ENCODE data around the gene SCFD2.

Gene SCFD2

GRCh38 chr4:52873861-52874343, 492.0 kb downstream of the SCFD2 start:
- no peaks in the 10 kb centered on the region for H3K9me3 ChIP-seq
- TF ChIP-seq, protein P1, sequence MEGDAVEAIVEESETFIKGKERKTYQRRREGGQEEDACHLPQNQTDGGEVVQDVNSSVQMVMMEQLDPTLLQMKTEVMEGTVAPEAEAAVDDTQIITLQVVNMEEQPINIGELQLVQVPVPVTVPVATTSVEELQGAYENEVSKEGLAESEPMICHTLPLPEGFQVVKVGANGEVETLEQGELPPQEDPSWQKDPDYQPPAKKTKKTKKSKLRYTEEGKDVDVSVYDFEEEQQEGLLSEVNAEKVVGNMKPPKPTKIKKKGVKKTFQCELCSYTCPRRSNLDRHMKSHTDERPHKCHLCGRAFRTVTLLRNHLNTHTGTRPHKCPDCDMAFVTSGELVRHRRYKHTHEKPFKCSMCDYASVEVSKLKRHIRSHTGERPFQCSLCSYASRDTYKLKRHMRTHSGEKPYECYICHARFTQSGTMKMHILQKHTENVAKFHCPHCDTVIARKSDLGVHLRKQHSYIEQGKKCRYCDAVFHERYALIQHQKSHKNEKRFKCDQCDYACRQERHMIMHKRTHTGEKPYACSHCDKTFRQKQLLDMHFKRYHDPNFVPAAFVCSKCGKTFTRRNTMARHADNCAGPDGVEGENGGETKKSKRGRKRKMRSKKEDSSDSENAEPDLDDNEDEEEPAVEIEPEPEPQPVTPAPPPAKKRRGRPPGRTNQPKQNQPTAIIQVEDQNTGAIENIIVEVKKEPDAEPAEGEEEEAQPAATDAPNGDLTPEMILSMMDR (IDR thresholded peaks at IDR 0.05; ENCODE audit: low read depth, low read length): no peak
- no peaks in the 10 kb centered on the region for H3K36me3 ChIP-seq
- H3K4me3 ChIP-seq (ENCODE audit: low read depth, low read length): no peak overlapping the region
- H3K27me3 ChIP-seq: no peaks in the 10 kb centered on the region
- no peak for DNase-seq
- H3K4me1 ChIP-seq: peaks cover 23% of the 10 kb centered on the region

GRCh38 chr4:52873191-52873590, 492.7 kb downstream of the SCFD2 start:
- Histone ChIP-seq H3K4me1 (peaks cover 29% of the 10 kb centered on the region), H3K9me3 (no peaks in the 10 kb centered on the region), H3K4me3 (ENCODE audit: low read depth, low read length) (no peak overlapping the region), H3K36me3 (no peaks in the 10 kb centered on the region), H3K27me3 (no peaks in the 10 kb centered on the region)
- TF ChIP-seq, protein P1 (IDR thresholded peaks at IDR 0.05; ENCODE audit: low read depth, low read length): no peak
- no peak for DNase-seq

DNA sequence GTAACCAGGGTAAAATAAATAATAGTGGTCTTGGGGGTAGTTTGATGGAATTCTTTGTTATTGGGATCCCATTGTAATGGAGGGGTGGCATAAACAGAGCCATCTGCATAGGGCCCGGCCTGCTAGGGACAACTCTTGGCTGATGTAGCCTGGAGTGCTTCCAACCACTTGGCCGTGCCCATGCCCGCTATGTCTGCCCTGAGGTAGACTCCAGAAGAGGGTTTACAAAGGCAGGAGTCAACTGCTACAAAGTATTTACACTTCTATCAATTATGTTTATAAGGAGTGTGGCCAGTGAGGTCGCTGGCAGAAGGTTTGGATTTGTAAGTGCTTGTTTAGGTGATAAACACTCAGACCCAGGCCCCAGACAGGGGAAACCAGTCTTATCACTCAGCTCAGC, 495.6 kb downstream of the SCFD2 start:
- Histone ChIP-seq H3K27me3 (no peaks in the 10 kb centered on the region), H3K9me3 (no peaks in the 10 kb centered on the region), H3K36me3 (peaks cover 24% of the 10 kb centered on the region), H3K4me1 (peaks cover 56% of the 10 kb centered on the region), H3K4me3 (ENCODE audit: low read depth, low read length) (peak overlapping the region; percentile 5; the same call in 1 of the 2 replicates)
- DNase-seq: peak; percentile 35
- TF ChIP-seq, protein P1 (IDR thresholded peaks at IDR 0.05; ENCODE audit: low read depth, low read length): no peak

DNA sequence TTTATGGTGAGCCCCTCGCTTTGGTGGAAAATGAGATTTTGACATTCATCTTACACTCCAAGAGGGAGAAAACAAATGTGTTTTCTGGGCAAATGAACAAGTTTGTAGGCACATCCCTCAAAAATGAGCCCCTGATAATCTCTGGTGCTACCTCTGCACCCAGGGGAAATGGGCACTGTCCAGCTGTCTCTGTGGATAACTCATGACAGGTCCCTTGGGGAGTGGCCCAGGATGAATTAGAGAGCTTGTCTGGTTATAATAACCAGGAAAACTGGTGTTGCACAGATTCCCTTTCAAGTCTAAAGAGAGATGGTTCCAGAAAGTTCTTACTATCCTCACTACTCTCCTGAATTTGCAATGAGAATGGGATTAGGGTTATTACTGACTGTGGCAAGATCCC, 496.2 kb downstream of the SCFD2 start:
- peaks cover 26% of the 10 kb centered on the region for H3K36me3 ChIP-seq
- peaks cover 58% of the 10 kb centered on the region for H3K4me1 ChIP-seq
- H3K9me3 ChIP-seq: no peaks in the 10 kb centered on the region
- no peaks in the 10 kb centered on the region for H3K27me3 ChIP-seq
- DNase-seq: peak; percentile 79
- H3K4me3 ChIP-seq (ENCODE audit: low read depth, low read length): peak overlapping the region; percentile 13
- TF ChIP-seq, protein P1 (IDR thresholded peaks at IDR 0.05; ENCODE audit: low read depth, low read length): no peak

DNA sequence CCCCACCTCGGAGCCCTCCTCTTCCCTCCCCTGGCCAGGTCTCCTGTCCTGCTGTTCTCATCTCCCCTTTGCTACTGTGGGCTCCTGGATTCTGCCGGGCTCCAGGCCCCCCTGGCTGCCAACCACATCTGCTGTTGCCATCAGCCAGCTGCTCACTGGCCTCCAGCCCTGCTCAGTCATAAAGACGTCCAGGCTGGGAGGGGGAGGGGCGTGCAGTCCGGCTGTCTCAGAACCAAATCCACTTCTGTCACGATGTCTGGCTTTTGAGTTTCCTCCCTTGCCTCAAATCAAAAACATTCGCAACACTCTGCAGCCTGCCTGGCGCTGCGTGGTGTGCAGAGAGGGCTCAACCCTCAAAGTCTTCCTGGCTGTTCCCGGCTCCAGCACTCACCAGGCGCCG, 496.7 kb downstream of the SCFD2 start:
- peak; percentile 98 for DNase-seq
- H3K27me3 ChIP-seq: no peaks in the 10 kb centered on the region
- TF ChIP-seq, protein P1 (IDR thresholded peaks at IDR 0.05; ENCODE audit: low read depth, low read length): no peak; the same call in 1 of the 2 replicates
- peak overlapping the region; percentile 19; the same call in 1 of the 2 replicates for H3K4me3 ChIP-seq (ENCODE audit: low read depth, low read length)
- H3K36me3 ChIP-seq: peaks cover 29% of the 10 kb centered on the region
- H3K4me1 ChIP-seq: peaks cover 59% of the 10 kb centered on the region
- H3K9me3 ChIP-seq: no peaks in the 10 kb centered on the region

GRCh38 chr4:52868133-52868532, 497.7 kb downstream of the SCFD2 start:
- peaks cover 59% of the 10 kb centered on the region for H3K4me1 ChIP-seq
- no peaks in the 10 kb centered on the region for H3K27me3 ChIP-seq
- TF ChIP-seq, protein P1 (IDR thresholded peaks at IDR 0.05; ENCODE audit: low read depth, low read length): peak; percentile 38
- no peaks in the 10 kb centered on the region for H3K9me3 ChIP-seq
- H3K4me3 ChIP-seq (ENCODE audit: low read depth, low read length): peak overlapping the region; percentile 19; the same call in 1 of the 2 replicates
- DNase-seq: peak; percentile 76
- peaks cover 31% of the 10 kb centered on the region for H3K36me3 ChIP-seq
